ENCODE measurements around the gene ZNF341.
"Not testable (repeated sequence)": the region's sequence is repeated elsewhere in the genome, so short reads cannot be mapped to it uniquely, and the experiment has no call there.

ZNF341 gene

GRCh38 chr20:33731693-33732165 lies at the start of gene ZNF341:
TSS of gene ZNF341 (plus strand) at chr20:33731996. CDS start at chr20:33732022, 26 bp downstream.
- DNase-seq (ENCODE audit: low read depth) = peak; percentile 84

GRCh38 chr20:33684533-33685327 lies 47.1 kb upstream of the ZNF341 start:
- DNase-seq (ENCODE audit: low read depth) = no peak

- DNase-seq (ENCODE audit: low read depth) = no peak
Observed at GRCh38 chr20:33685328-33686099, 46.3 kb upstream of the ZNF341 start.

GRCh38 chr20:33686100-33686983 lies 45.5 kb upstream of the ZNF341 start, which contains the start of gene E2F1:
TSS of gene E2F1 (minus strand) at chr20:33686385. CDS start at chr20:33686264, 121 bp downstream.
- DNase-seq (ENCODE audit: low read depth) = peak; percentile 88

- no peak for DNase-seq (ENCODE audit: low read depth)
Observed at GRCh38 chr20:33686984-33687366, 44.8 kb upstream of the ZNF341 start.

GRCh38 chr20:33687370-33687915 lies 44.4 kb upstream of the ZNF341 start:
- no peak for DNase-seq (ENCODE audit: low read depth)

- no peak for DNase-seq (ENCODE audit: low read depth)
Observed at GRCh38 chr20:33687993-33688937, 43.5 kb upstream of the ZNF341 start.

GRCh38 chr20:33688938-33689424 lies 42.8 kb upstream of the ZNF341 start:
- no peak for DNase-seq (ENCODE audit: low read depth)

GRCh38 chr20:33689493-33689892 lies 42.3 kb upstream of the ZNF341 start:
- no peak for DNase-seq (ENCODE audit: low read depth)

- DNase-seq (ENCODE audit: low read depth) = no peak
Observed at GRCh38 chr20:33689973-33690372, 41.8 kb upstream of the ZNF341 start.

- no peak for DNase-seq (ENCODE audit: low read depth)
Observed at GRCh38 chr20:33693289-33693688, 38.5 kb upstream of the ZNF341 start.

GRCh38 chr20:33693741-33694638 lies 37.8 kb upstream of the ZNF341 start:
- no peak for DNase-seq (ENCODE audit: low read depth)

GRCh38 chr20:33694639-33695012 lies 37.2 kb upstream of the ZNF341 start:
- DNase-seq (ENCODE audit: low read depth) = no peak

GRCh38 chr20:33696448-33696847 lies 35.3 kb upstream of the ZNF341 start:
- no peak for DNase-seq (ENCODE audit: low read depth)

- DNase-seq (ENCODE audit: low read depth) = no peak
Observed at GRCh38 chr20:33697129-33697528, 34.7 kb upstream of the ZNF341 start.

GRCh38 chr20:33698966-33699365 lies 32.8 kb upstream of the ZNF341 start:
- not testable (repeated sequence) for DNase-seq (ENCODE audit: low read depth)

GRCh38 chr20:33700696-33701441 lies 30.9 kb upstream of the ZNF341 start:
- not testable (repeated sequence) for DNase-seq (ENCODE audit: low read depth)

- no peak for DNase-seq (ENCODE audit: low read depth)
Observed at GRCh38 chr20:33701629-33702450, 30.0 kb upstream of the ZNF341 start.

All from stimulated activated CD4-positive, alpha-beta T cell treated with anti-CD3 and anti-CD28 coated beads, Interleukin-2, amount 100 ng/mL, for 4 hours (primary cell).